ENCODE data around the gene CPE. TPM values are rescaled to one million over a fixed set of nuclear protein-coding genes. Genes with fewer than 3 reads are reported as not detected.

The CPE gene
- total RNA-seq, 4 donors from 2014 or later = 7.5 to 29.1 (median 12.3) TPM

- DNase-seq = no peak
- Histone ChIP-seq H3K36me3 (no peaks in the 10 kb centered on the region), H3K4me3 (no peak overlapping the region), H3K4me1 (no peaks in the 10 kb centered on the region), H3K27me3 (no peaks in the 10 kb centered on the region), H3K27ac (no peak overlapping the region), H3K9me3 (no peaks in the 10 kb centered on the region)
- intact Hi-C loops (cut with DNase I; ENCODE audit: low total_unique reads) = no loop called here
- in situ Hi-C loops (cut with MboI; ENCODE audit: low pct_ligation_motif_present in 1 of 4, low pct_unique_long_range_greater_than_20kb in 1 of 4, low sequenced_read_pairs in 3 of 4) = no loop called here
- WGBS, 2 donors (ENCODE audit: low coverage in 1 of 2) = 93 to 94% methylated on average over 1 of the region's 1 CpG
- TF ChIP-seq, protein P1, sequence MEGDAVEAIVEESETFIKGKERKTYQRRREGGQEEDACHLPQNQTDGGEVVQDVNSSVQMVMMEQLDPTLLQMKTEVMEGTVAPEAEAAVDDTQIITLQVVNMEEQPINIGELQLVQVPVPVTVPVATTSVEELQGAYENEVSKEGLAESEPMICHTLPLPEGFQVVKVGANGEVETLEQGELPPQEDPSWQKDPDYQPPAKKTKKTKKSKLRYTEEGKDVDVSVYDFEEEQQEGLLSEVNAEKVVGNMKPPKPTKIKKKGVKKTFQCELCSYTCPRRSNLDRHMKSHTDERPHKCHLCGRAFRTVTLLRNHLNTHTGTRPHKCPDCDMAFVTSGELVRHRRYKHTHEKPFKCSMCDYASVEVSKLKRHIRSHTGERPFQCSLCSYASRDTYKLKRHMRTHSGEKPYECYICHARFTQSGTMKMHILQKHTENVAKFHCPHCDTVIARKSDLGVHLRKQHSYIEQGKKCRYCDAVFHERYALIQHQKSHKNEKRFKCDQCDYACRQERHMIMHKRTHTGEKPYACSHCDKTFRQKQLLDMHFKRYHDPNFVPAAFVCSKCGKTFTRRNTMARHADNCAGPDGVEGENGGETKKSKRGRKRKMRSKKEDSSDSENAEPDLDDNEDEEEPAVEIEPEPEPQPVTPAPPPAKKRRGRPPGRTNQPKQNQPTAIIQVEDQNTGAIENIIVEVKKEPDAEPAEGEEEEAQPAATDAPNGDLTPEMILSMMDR (IDR thresholded peaks at IDR 0.05) = no peak
- TF ChIP-seq POLR2A (IDR thresholded peaks at IDR 0.05) (no peak), POLR2AphosphoS5 (IDR thresholded peaks at IDR 0.05) (no peak), EP300 (IDR thresholded peaks at IDR 0.05; ENCODE audit: low read depth) (no peak)
These were observed 7.5 kb downstream of the CPE start for GRCh38 chr4:165386328-165386727.

- Histone ChIP-seq H3K4me1 (no peaks in the 10 kb centered on the region), H3K9me3 (no peaks in the 10 kb centered on the region), H3K4me3 (no peak overlapping the region), H3K36me3 (no peaks in the 10 kb centered on the region), H3K27me3 (no peaks in the 10 kb centered on the region), H3K27ac (no peak overlapping the region)
- TF ChIP-seq POLR2A (IDR thresholded peaks at IDR 0.05) = no peak
- TF ChIP-seq EP300 (IDR thresholded peaks at IDR 0.05; ENCODE audit: low read depth) = no peak
- no peak for TF ChIP-seq POLR2AphosphoS5 (IDR thresholded peaks at IDR 0.05)
- TF ChIP-seq, protein P1 (IDR thresholded peaks at IDR 0.05) = no peak
- in situ Hi-C loops (cut with MboI; ENCODE audit: low pct_ligation_motif_present in 1 of 4, low pct_unique_long_range_greater_than_20kb in 1 of 4, low sequenced_read_pairs in 3 of 4) = no loop called here
- DNase-seq = no peak
- intact Hi-C loops (cut with DNase I; ENCODE audit: low total_unique reads) = no loop called here
These were observed 9.9 kb downstream of the CPE start for GRCh38 chr4:165388756-165389155.

- no peaks in the 10 kb centered on the region for H3K4me1 ChIP-seq
- H3K4me3 ChIP-seq = no peak overlapping the region
- intact Hi-C loops (cut with DNase I; ENCODE audit: low total_unique reads) = no loop called here
- no peak for DNase-seq
- in situ Hi-C loops (cut with MboI; ENCODE audit: low pct_ligation_motif_present in 1 of 4, low pct_unique_long_range_greater_than_20kb in 1 of 4, low sequenced_read_pairs in 3 of 4) = no loop called here
- no peak overlapping the region for H3K27ac ChIP-seq
- H3K27me3 ChIP-seq = no peaks in the 10 kb centered on the region
- TF ChIP-seq POLR2A (IDR thresholded peaks at IDR 0.05) (no peak), POLR2AphosphoS5 (IDR thresholded peaks at IDR 0.05) (no peak), EP300 (IDR thresholded peaks at IDR 0.05; ENCODE audit: low read depth) (no peak)
- TF ChIP-seq, protein P1 (IDR thresholded peaks at IDR 0.05) = no peak
- no peaks in the 10 kb centered on the region for H3K36me3 ChIP-seq
- H3K9me3 ChIP-seq = no peaks in the 10 kb centered on the region
These were observed 14.2 kb downstream of the CPE start for GRCh38 chr4:165393051-165393450.

- no peaks in the 10 kb centered on the region for H3K36me3 ChIP-seq
- H3K9me3 ChIP-seq = no peaks in the 10 kb centered on the region
- no peak overlapping the region for H3K4me3 ChIP-seq
- in situ Hi-C loops (cut with MboI; ENCODE audit: low pct_ligation_motif_present in 1 of 4, low pct_unique_long_range_greater_than_20kb in 1 of 4, low sequenced_read_pairs in 3 of 4) = no loop called here
- H3K4me1 ChIP-seq = no peaks in the 10 kb centered on the region
- 65 to 72% methylated on average over 2 of the region's 2 CpGs for WGBS, 2 donors (ENCODE audit: low coverage in 1 of 2)
- H3K27me3 ChIP-seq = no peaks in the 10 kb centered on the region
- TF ChIP-seq, protein P1 (IDR thresholded peaks at IDR 0.05) = no peak
- H3K27ac ChIP-seq = no peak overlapping the region
- DNase-seq = no peak
- intact Hi-C loops (cut with DNase I; ENCODE audit: low total_unique reads) = no loop called here
These were observed 14.9 kb downstream of the CPE start for GRCh38 chr4:165393704-165394103.

All from transverse colon (tissue), 4 donors.